Neural progenitor cell (in vitro differentiated cells): Measurements from ENCODE around the gene RCSD1. TPM values are rescaled to one million over a fixed set of nuclear protein-coding genes. Genes with fewer than 3 reads are reported as not detected.
A peak's percentile ranks its signal among the peaks of the same experiment; 100 is the strongest.

Experiments used
- DNase-seq: peaks from one replicate; pipeline ENCODE4 v3.0.0-alpha.2; 2016; ENCODE audit warnings: low spot score
- H2AFZ ChIP-seq: fragments of 200-600 bp; sonication (generic); replicated peaks from 2 replicates; pipeline ENCODE4 v1.6.1; 2016; ENCODE audit warnings: antibody characterized with exemption
- H3F3A ChIP-seq: fragments of 200-600 bp; sonication (generic); 2 replicates; pipeline ENCODE4 v1.6.1; 2016; ENCODE audit warnings: antibody characterized with exemption, low read depth
- H3K27ac ChIP-seq: fragments of 200-600 bp; sonication (generic); 2 replicates; pipeline ENCODE4 v1.5.1; 2016; ENCODE audit warnings: mild to moderate bottlenecking
- H3K27me3 ChIP-seq: fragments of 200-600 bp; sonication (generic); 2 replicates; pipeline ENCODE4 v1.6.1; 2016; ENCODE audit warnings: mild to moderate bottlenecking, moderate library complexity
- H3K36me3 ChIP-seq: fragments of 200-600 bp; sonication (generic); 2 replicates; pipeline ENCODE4 v1.5.1; 2016
- H3K4me1 ChIP-seq: fragments of 200-600 bp; sonication (generic); 2 replicates; pipeline ENCODE4 v1.6.1; 2016; ENCODE audit warnings: mixed run types
- H3K4me2 ChIP-seq: fragments of 200-600 bp; sonication (generic); 2 replicates; pipeline ENCODE4 v1.6.1; 2016
- H3K4me3 ChIP-seq: fragments of 200-600 bp; sonication (generic); 2 replicates; pipeline ENCODE4 v1.5.1; 2016
- H3K79me2 ChIP-seq: fragments of 200-600 bp; sonication (generic); 2 replicates; pipeline ENCODE4 v1.6.1; 2016; ENCODE audit warnings: low read depth
- H3K9ac ChIP-seq: fragments of 200-600 bp; sonication (generic); 2 replicates; pipeline ENCODE4 v1.6.1; 2016
- H3K9me3 ChIP-seq: fragments of 200-600 bp; sonication (generic); 2 replicates; pipeline ENCODE4 v1.5.1; 2016; ENCODE audit warnings: low read depth
- H4K20me1 ChIP-seq: fragments of 200-600 bp; sonication (generic); 2 replicates; pipeline ENCODE4 v1.6.1; 2016; ENCODE audit warnings: low read depth
- H3K27ac Mint-ChIP-seq: 3 replicates; pipeline ENCODE4 v1.8.0; 2021; ENCODE audit warnings: mixed read lengths
- H3K27me3 Mint-ChIP-seq: 2 replicates; pipeline ENCODE4 v1.8.0; 2022; ENCODE audit warnings: low read depth, mild to moderate bottlenecking, inconsistent platforms, moderate library complexity, mixed read lengths; ENCODE audit not compliant: insufficient read depth
- H3K36me3 Mint-ChIP-seq: 3 replicates; pipeline ENCODE4 v1.8.0; 2021; ENCODE audit warnings: mixed read lengths
- H3K4me1 Mint-ChIP-seq: 3 replicates; pipeline ENCODE4 v1.8.0; 2021; ENCODE audit warnings: mixed read lengths
- H3K4me3 Mint-ChIP-seq: 3 replicates; pipeline ENCODE4 v1.8.0; 2021; ENCODE audit warnings: mild to moderate bottlenecking, moderate library complexity, mixed read lengths
- H3K9me3 Mint-ChIP-seq: 3 replicates; pipeline ENCODE4 v1.8.0; 2020; ENCODE audit warnings: mixed read lengths
- CTCF ChIP-seq: fragments of 200-600 bp; sonication (generic); IDR thresholded peaks from 2 replicates; pipeline ENCODE4 v1.5.1; 2017; ENCODE audit warnings: antibody characterized with exemption, mild to moderate bottlenecking
- EZH2 ChIP-seq: fragments of 200-600 bp; sonication (generic); IDR thresholded peaks from 2 replicates; pipeline ENCODE4 v1.6.1; 2017; ENCODE audit warnings: antibody characterized with exemption, mild to moderate bottlenecking, moderate library complexity
- EZH2phosphoT487 ChIP-seq: fragments of 200-600 bp; sonication (generic); IDR thresholded peaks from 2 replicates; pipeline ENCODE4 v1.6.1; 2017; ENCODE audit warnings: antibody characterized with exemption
- total RNA-seq: library from RNA; depleted of rRNA; stranded (reverse); fragments of >200 nt; gene quantifications from 2 replicates; pipeline ENCODE4 v1.2.3, GENCODE V29; 2015; ENCODE audit warnings: low replicate concordance

RCSD1 gene
- total RNA-seq, 1 donor from 2014 or later: 0.06 TPM

GRCh38 chr1:167720965-167721616 is 91.1 kb downstream of the RCSD1 start:
- TF ChIP-seq EZH2 (no peak), CTCF (peak; percentile 28)
- H3K36me3 ChIP-seq: no peaks in the 10 kb centered on the region
- Mint-ChIP-seq H3K4me3 (peak overlapping the region; percentile 97), H3K4me1 (peaks cover 35% of the 10 kb centered on the region), H3K27me3 (peaks cover 8% of the 10 kb centered on the region), H3K9me3 (no peaks in the 10 kb centered on the region), H3K36me3 (peaks cover 9% of the 10 kb centered on the region), H3K27ac (peak overlapping the region; percentile 68)
- no peaks in the 10 kb centered on the region for H3K27me3 ChIP-seq
- H4K20me1 ChIP-seq: peaks cover 37% of the 10 kb centered on the region
- peaks cover 43% of the 10 kb centered on the region for H3K79me2 ChIP-seq
- H3K4me2 ChIP-seq: peak overlapping the region; percentile 95
- peaks cover 13% of the 10 kb centered on the region for H3K4me1 ChIP-seq
- DNase-seq: peak; percentile 35
- peaks cover 20% of the 10 kb centered on the region for H3F3A ChIP-seq
- no peaks in the 10 kb centered on the region for H3K9me3 ChIP-seq
- no peak overlapping the region for H3K27ac ChIP-seq
- H3K9ac ChIP-seq: no peak overlapping the region
- peak overlapping the region; percentile 92 for H3K4me3 ChIP-seq
- H2AFZ ChIP-seq: peak overlapping the region; percentile 98

GRCh38 chr1:167721617-167722151 is 91.7 kb downstream of the RCSD1 start, which contains the start of gene MPZL1:
MPZL1 (plus strand) TSS chr1:167721982; CDS start chr1:167722152, 170 bp downstream.
- Histone ChIP-seq H3K27me3 (no peaks in the 10 kb centered on the region), H3K27ac (peak within 1 kb of the TSS; percentile 25), H3K9me3 (no peaks in the 10 kb centered on the region), H3K4me2 (peak within 1 kb of the TSS; percentile 95), H2AFZ (peak within 1 kb of the TSS; percentile 98), H3K9ac (peak within 1 kb of the TSS; percentile 57), H3K4me1 (peaks cover 16% of the 10 kb centered on the region), H3K79me2 (peaks cover 49% of the 10 kb centered on the region), H4K20me1 (peaks cover 43% of the 10 kb centered on the region), H3K4me3 (peak within 1 kb of the TSS; percentile 92), H3F3A (peaks cover 20% of the 10 kb centered on the region), H3K36me3 (no peaks in the 10 kb centered on the region)
- Mint-ChIP-seq H3K4me3 (peak within 1 kb of the TSS; percentile 97), H3K27ac (peak within 1 kb of the TSS; percentile 90), H3K9me3 (no peaks in the 10 kb centered on the region), H3K27me3 (peaks cover 8% of the 10 kb centered on the region), H3K4me1 (peaks cover 41% of the 10 kb centered on the region), H3K36me3 (peaks cover 9% of the 10 kb centered on the region)
- TF ChIP-seq EZH2 (no peak), EZH2phosphoT487 (no peak), CTCF (no peak)
- peak; percentile 93 for DNase-seq

GRCh38 chr1:167722152-167722869 is 92.3 kb downstream of the RCSD1 start:
- peaks cover 9% of the 10 kb centered on the region for H3K36me3 Mint-ChIP-seq
- DNase-seq: peak; percentile 83
- TF ChIP-seq EZH2phosphoT487 (no peak), EZH2 (no peak), CTCF (no peak)
- H3K27ac Mint-ChIP-seq: no peak overlapping the region
- H3K9ac ChIP-seq: peak overlapping the region; percentile 57
- peaks cover 20% of the 10 kb centered on the region for H3F3A ChIP-seq
- H3K4me3 Mint-ChIP-seq: peak overlapping the region; percentile 97
- H3K4me1 Mint-ChIP-seq: peaks cover 41% of the 10 kb centered on the region
- H3K27me3 ChIP-seq: no peaks in the 10 kb centered on the region
- peak overlapping the region; percentile 95 for H3K4me2 ChIP-seq
- peaks cover 55% of the 10 kb centered on the region for H3K79me2 ChIP-seq
- peaks cover 50% of the 10 kb centered on the region for H4K20me1 ChIP-seq
- H3K36me3 ChIP-seq: no peaks in the 10 kb centered on the region
- peak overlapping the region; percentile 25 for H3K27ac ChIP-seq
- peak overlapping the region; percentile 98 for H2AFZ ChIP-seq
- peak overlapping the region; percentile 92 for H3K4me3 ChIP-seq
- H3K9me3 ChIP-seq: no peaks in the 10 kb centered on the region
- no peaks in the 10 kb centered on the region for H3K9me3 Mint-ChIP-seq
- H3K4me1 ChIP-seq: peaks cover 23% of the 10 kb centered on the region
- H3K27me3 Mint-ChIP-seq: peaks cover 4% of the 10 kb centered on the region
